AG09309 (cell line): Measurements from ENCODE around the gene STIM1.

ENCODE experiments used
- DNase-seq: peaks from one replicate; pipeline ENCODE4 v3.0.0-alpha.2; 2010; ENCODE audit warnings: low read depth
- H3K4me3 ChIP-seq: 2 replicates; pipeline ENCODE4 v1.5.1; 2011; ENCODE audit warnings: mild to moderate bottlenecking, low read depth, low read length, moderate library complexity; ENCODE audit not compliant: control insufficient read depth
- CTCF ChIP-seq: IDR thresholded peaks from 2 replicates; pipeline ENCODE4 v1.5.1; 2011; ENCODE audit warnings: mild to moderate bottlenecking, low read depth, low read length, inconsistent platforms; ENCODE audit not compliant: insufficient read depth, control insufficient read depth; ENCODE audit errors: missing control alignments

Gene STIM1

GRCh38 chr11:3942160-3942955, 86.9 kb downstream of the STIM1 start:
- TF ChIP-seq CTCF = no peak
- DNase-seq = no peak
- H3K4me3 ChIP-seq = no peak overlapping the region

GRCh38 chr11:3942956-3943497, 87.6 kb downstream of the STIM1 start:
- H3K4me3 ChIP-seq = no peak overlapping the region
- no peak for DNase-seq
- no peak for TF ChIP-seq CTCF

- TF ChIP-seq CTCF = no peak
- no peak overlapping the region for H3K4me3 ChIP-seq
- no peak for DNase-seq
Observed at GRCh38 chr11:3944198-3944597, 88.7 kb downstream of the STIM1 start.

- no peak overlapping the region for H3K4me3 ChIP-seq
- DNase-seq = no peak
- no peak for TF ChIP-seq CTCF
Observed at GRCh38 chr11:3946455-3947017, 91.1 kb downstream of the STIM1 start.

- H3K4me3 ChIP-seq = no peak overlapping the region
- no peak for TF ChIP-seq CTCF
- DNase-seq = no peak
Observed at GRCh38 chr11:3947061-3947460, 91.6 kb downstream of the STIM1 start.

- DNase-seq = no peak
- no peak overlapping the region for H3K4me3 ChIP-seq
- TF ChIP-seq CTCF = no peak
Observed at GRCh38 chr11:3949125-3949524, 93.7 kb downstream of the STIM1 start.
